Liver (tissue), 9 donors: ENCODE data around the gene NME1. TPM values are rescaled to one million over a fixed set of nuclear protein-coding genes. Genes with fewer than 3 reads are reported as not detected.
"Not testable (repeated sequence)": the region's sequence is repeated elsewhere in the genome, so short reads cannot be mapped to it uniquely, and the experiment has no call there.

Experiments used
- DNase-seq: peaks from one replicate; pipeline ENCODE4 v3.0.0-alpha.2; 2017; ENCODE audit warnings: low spot score
- H3K27ac ChIP-seq, 2 donors: one replicate each; pipeline ENCODE4 v1.7.0; 2013; ENCODE audit warnings: inconsistent platforms in 2 of 2, low read length in 2 of 2, control low read depth in 1 of 2, low read depth in 1 of 2, mild to moderate bottlenecking in 1 of 2
- H3K27me3 ChIP-seq, 4 donors: one replicate each; pipeline versions ENCODE4 v1.6.1 to v1.7.0; 2013; ENCODE audit warnings: low read length in 3 of 4, inconsistent platforms in 1 of 4, mild to moderate bottlenecking in 1 of 4, moderate library complexity in 1 of 4; ENCODE audit not compliant: control insufficient read depth in 4 of 4, insufficient read depth in 4 of 4
- H3K36me3 ChIP-seq, 4 donors: one replicate each; pipeline versions ENCODE4 v1.6.1 to v1.7.0; 2013; ENCODE audit warnings: low read length in 3 of 4, mild to moderate bottlenecking in 3 of 4, low read depth in 1 of 4, moderate library complexity in 1 of 4; ENCODE audit not compliant: control insufficient read depth in 4 of 4, insufficient read depth in 3 of 4
- H3K4me1 ChIP-seq, 4 donors: one replicate each; pipeline versions ENCODE4 v1.6.1 to v1.7.0; 2013; ENCODE audit warnings: low read length in 3 of 4, mild to moderate bottlenecking in 3 of 4, moderate library complexity in 1 of 4; ENCODE audit not compliant: control insufficient read depth in 4 of 4, insufficient read depth in 4 of 4
- H3K4me3 ChIP-seq, 3 donors: one replicate each; pipeline versions ENCODE4 v1.6.1 to v1.7.0; 2013; ENCODE audit warnings: low read length in 3 of 3, control low read depth in 1 of 3, low read depth in 1 of 3, mild to moderate bottlenecking in 1 of 3
- H3K9ac ChIP-seq, 2 donors: one replicate each; pipeline ENCODE4 v1.7.0; 2013; ENCODE audit warnings: low read length in 2 of 2, mild to moderate bottlenecking in 2 of 2, moderate library complexity in 2 of 2, control low read depth in 1 of 2, low read depth in 1 of 2
- H3K9me3 ChIP-seq, 4 donors: one replicate each; pipeline versions ENCODE4 v1.6.1 to v1.7.0; 2013; ENCODE audit warnings: low read length in 3 of 4; ENCODE audit not compliant: control insufficient read depth in 4 of 4
- CTCF ChIP-seq: fragments of 150-350 bp; IDR thresholded peaks from 2 replicates; pipeline ENCODE4 v1.5.1; 2017; ENCODE audit warnings: improper control_type of control experiment, low read depth, low read length; ENCODE audit not compliant: missing input control
- EGR1 ChIP-seq, 2 donors: IDR thresholded peaks; 2 replicates each; pipeline ENCODE4 v1.6.1; 2016 to 2018; ENCODE audit warnings: antibody characterized with exemption in 2 of 2, low read depth in 2 of 2
- FOXA1 ChIP-seq: IDR thresholded peaks from 2 replicates; pipeline ENCODE4 v1.6.1; 2016; ENCODE audit warnings: antibody characterized with exemption
- GABPA ChIP-seq, 2 donors: IDR thresholded peaks in 1 of 2; conservative IDR thresholded peaks in 1 of 2; 2 replicates each; pipeline ENCODE4 v1.6.1; 2016; ENCODE audit warnings: antibody characterized with exemption in 2 of 2, mild to moderate bottlenecking in 1 of 2, moderate library complexity in 1 of 2
- HNF4A ChIP-seq, 2 donors: conservative IDR thresholded peaks; 2 replicates each; pipeline ENCODE4 v1.6.1; 2016; ENCODE audit warnings: antibody characterized with exemption in 2 of 2, mild to moderate bottlenecking in 2 of 2
- HNF4G ChIP-seq: IDR thresholded peaks from 2 replicates; pipeline ENCODE4 v1.6.1; 2016; ENCODE audit warnings: antibody characterized with exemption
- JUND ChIP-seq, 2 donors: IDR thresholded peaks; 2 replicates each; pipeline ENCODE4 v1.6.1; 2016; ENCODE audit warnings: antibody characterized with exemption in 2 of 2
- MAX ChIP-seq: IDR thresholded peaks from 2 replicates; pipeline ENCODE4 v1.6.1; 2016; ENCODE audit warnings: antibody characterized with exemption
- NR2F2 ChIP-seq: IDR thresholded peaks from 2 replicates; pipeline ENCODE4 v1.6.1; 2016; ENCODE audit warnings: antibody characterized with exemption
- RAD21 ChIP-seq, 2 donors: IDR thresholded peaks; 2 replicates each; pipeline ENCODE4 v1.6.1; 2016; ENCODE audit warnings: antibody characterized with exemption in 2 of 2, mild to moderate bottlenecking in 2 of 2
- REST ChIP-seq: IDR thresholded peaks from 2 replicates; pipeline ENCODE4 v1.6.1; 2016; ENCODE audit warnings: antibody characterized with exemption, mild to moderate bottlenecking
- RXRA ChIP-seq, 2 donors: IDR thresholded peaks; 2 replicates each; pipeline ENCODE4 v1.6.1; 2017 to 2018; ENCODE audit warnings: antibody characterized with exemption in 2 of 2, mild to moderate bottlenecking in 1 of 2
- SP1 ChIP-seq: IDR thresholded peaks from 2 replicates; pipeline ENCODE4 v1.6.1; 2018; ENCODE audit warnings: antibody characterized with exemption, mild to moderate bottlenecking
- TAF1 ChIP-seq: conservative IDR thresholded peaks from 2 replicates; pipeline ENCODE4 v1.6.1; 2016; ENCODE audit warnings: antibody characterized with exemption, mild to moderate bottlenecking
- YY1 ChIP-seq: IDR thresholded peaks from 2 replicates; pipeline ENCODE4 v1.6.1; 2016; ENCODE audit warnings: antibody characterized with exemption, mild to moderate bottlenecking
- ZBTB33 ChIP-seq: IDR thresholded peaks from 2 replicates; pipeline ENCODE4 v1.6.1; 2016; ENCODE audit warnings: antibody characterized with exemption
- WGBS: extraction: QIAGEN DNeasy Blood & Tissue Kit; methylation state at CpG from one replicate; pipeline ENCODE4 v1.1.7; 2013; 5-methylcytosine and 5-hydroxymethylcytosine counted together
- polyA plus RNA-seq, 2 donors: library from polyadenylated mRNA; stranded (reverse) in 1 of 2; unstranded in 1 of 2; fragments of 200-250 nt in 1 of 2; fragments of >200 nt in 1 of 2; fragmentation: Nextera tagmentation in 1 of 2; extraction: Ambion mirVana in 1 of 2; gene quantifications; one replicate each; pipeline versions ENCODE4 v1.2.1 to v1.2.3, GENCODE V29; 2013 to 2015
- total RNA-seq, 2 donors: library from RNA; depleted of rRNA; stranded (reverse); fragments of >200 nt; gene quantifications; one replicate each; pipeline ENCODE4 v1.2.3, GENCODE V29; 2014
- donor health status: healthy.
- donor health status: healthy.
- donor health status: healthy.
- donor health status: healthy.
- donor health status: healthy.

NME1 gene
- total and polyA plus RNA-seq, 4 donors = 26.7 to 97.3 (median 57.4) TPM

GRCh38 chr17:51112303-51113222, 40.8 kb upstream of the NME1 start:
- DNase-seq = peak; percentile 41
- not testable (repeated sequence) for H3K9ac ChIP-seq, H3K9me3 ChIP-seq, H3K27me3 ChIP-seq, H3K36me3 ChIP-seq, H3K4me3 ChIP-seq
- Histone ChIP-seq H3K27ac (peak overlapping the region; percentile 27 to 35), H3K4me1 (peaks cover 16 to 45% (median 30%) of the 10 kb centered on the region in 4 donors)
- TF ChIP-seq RAD21 (IDR thresholded peaks at IDR 0.05) (peak in 1 of 2 donors; percentile 53), GABPA (IDR thresholded peaks at IDR 0.05 in 1 of 2, conservative IDR thresholded peaks at IDR 0.05 in 1 of 2) (peak in 1 of 2 donors; percentile 22), JUND (IDR thresholded peaks at IDR 0.05) (peak; percentile 62 to 69), SP1 (peak; percentile 60), HNF4G (peak; percentile 36), YY1 (peak; percentile 75), RXRA (IDR thresholded peaks at IDR 0.05) (peak; percentile 80 to 84), TAF1 (peak; percentile 41), MAX (peak; percentile 81), NR2F2 (peak; percentile 89), HNF4A (conservative IDR thresholded peaks at IDR 0.05) (peak; percentile 77 to 79), ZBTB33 (peak; percentile 58)
- 60% methylated on average over 16 of the region's 16 CpGs for WGBS

GRCh38 chr17:51115179-51115578, 38.2 kb upstream of the NME1 start:
- no peaks in the 10 kb centered on the region for H3K27me3 ChIP-seq
- no peak overlapping the region for H3K27ac ChIP-seq
- no peak for TF ChIP-seq SP1
- TF ChIP-seq FOXA1 = no peak
- no peak for TF ChIP-seq HNF4A (conservative IDR thresholded peaks at IDR 0.05)
- no peak for TF ChIP-seq NR2F2
- TF ChIP-seq CTCF = no peak
- TF ChIP-seq REST = no peak
- TF ChIP-seq YY1 = no peak
- TF ChIP-seq MAX = no peak
- TF ChIP-seq EGR1 (IDR thresholded peaks at IDR 0.05; ENCODE audit: low read depth in 2 of 2) = no peak
- 87% methylated on average over 4 of the region's 4 CpGs for WGBS
- H3K4me3 ChIP-seq = no peak overlapping the region
- H3K36me3 ChIP-seq = peaks cover 0 to 2% (median 0%) of the 10 kb centered on the region in 4 donors
- no peaks in the 10 kb centered on the region for H3K9me3 ChIP-seq
- H3K4me1 ChIP-seq = peaks cover 18 to 56% (median 43%) of the 10 kb centered on the region in 4 donors
- DNase-seq = no peak
- H3K9ac ChIP-seq = no peak overlapping the region
